Activated CD8-positive, alpha-beta T cell treated with anti-CD3 and anti-CD28 coated beads for 36 hours (primary cell): Measurements from ENCODE around the gene RBFOX2. TPM values are rescaled to one million over a fixed set of nuclear protein-coding genes. Genes with fewer than 3 reads are reported as not detected.

Source experiments
- ATAC-seq: fragments of 200-7000 bp; cut with Tn5 transposase; one replicate; pipeline ENCODE4 v1.10.0; 2021; ENCODE audit warnings: mild to moderate bottlenecking, moderate library complexity
- CTCF ChIA-PET: fragments of 350-600 bp; sonication (Branson Sonifier 250); formaldehyde crosslinking; loops from one replicate; lab custom pipeline; 2021; ENCODE audit warnings: antibody characterized with exemption; lab: Charles Lee
- POLR2A ChIA-PET: fragments of 350-600 bp; sonication (Branson Sonifier 250); formaldehyde crosslinking; loops from one replicate; lab custom pipeline; 2021; ENCODE audit warnings: antibody characterized with exemption; lab: Charles Lee
- DNase-seq: peaks from one replicate; pipeline ENCODE4 v3.0.0-alpha.2; 2020
- H3K27ac Mint-ChIP-seq: one replicate; pipeline ENCODE4 v1.8.0; 2021; ENCODE audit warnings: mild to moderate bottlenecking, mixed read lengths
- H3K27me3 Mint-ChIP-seq: one replicate; pipeline ENCODE4 v1.8.0; 2021; ENCODE audit warnings: mixed read lengths
- H3K36me3 Mint-ChIP-seq: one replicate; pipeline ENCODE4 v1.8.0; 2021; ENCODE audit warnings: low read depth, mixed read lengths
- H3K4me1 Mint-ChIP-seq: one replicate; pipeline ENCODE4 v1.8.0; 2021; ENCODE audit warnings: low read depth, mixed read lengths
- H3K4me3 Mint-ChIP-seq: one replicate; pipeline ENCODE4 v1.8.0; 2021; ENCODE audit warnings: mild to moderate bottlenecking, moderate library complexity, mixed read lengths
- H3K9me3 Mint-ChIP-seq: one replicate; pipeline ENCODE4 v1.8.0; 2021; ENCODE audit warnings: mixed read lengths
- CTCF ChIP-seq: fragments of 200-600 bp; IDR thresholded peaks from one replicate; pipeline ENCODE4 v1.8.0; 2022; ENCODE audit warnings: antibody characterized with exemption, mild to moderate bottlenecking
- intact Hi-C: fragments of 100-400 bp; cut with micrococcal nuclease; formaldehyde crosslinking; loops from one replicate; pipeline ENCODE4 v1.10.0; 2022
- total RNA-seq, 2 experiments: library from RNA; stranded (reverse); gene quantifications; one replicate each; pipeline ENCODE4 v1.2.3, GENCODE V29; 2021

RBFOX2 gene
- total RNA-seq, 2 experiments from 2014 or later = 3.1 to 3.3 TPM

GRCh38 chr22:35891442-35891841 is 137.2 kb downstream of the RBFOX2 start:
- CTCF ChIA-PET = no interaction called here
- Mint-ChIP-seq H3K9me3 (no peaks in the 10 kb centered on the region), H3K36me3 (no peaks in the 10 kb centered on the region), H3K27me3 (peaks cover 2% of the 10 kb centered on the region), H3K4me1 (no peaks in the 10 kb centered on the region), H3K4me3 (no peak overlapping the region), H3K27ac (no peak overlapping the region)
- POLR2A ChIA-PET = interaction anchor here (1.2 kb wide), 1 partner anchor 26 kb away, joined by 3 read pairs; no protein-coding TSS in a partner anchor
- intact Hi-C loops = no loop called here
- TF ChIP-seq CTCF = no peak
- ATAC-seq (no peak), DNase-seq (no peak)

- H3K36me3 Mint-ChIP-seq = no peaks in the 10 kb centered on the region
- DNase-seq (no peak), ATAC-seq (no peak)
- intact Hi-C loops = no loop called here
- H3K27me3 Mint-ChIP-seq = no peaks in the 10 kb centered on the region
- ChIA-PET CTCF (no interaction called here), POLR2A (no interaction called here)
- H3K27ac Mint-ChIP-seq = no peak overlapping the region
- TF ChIP-seq CTCF = no peak
- no peak overlapping the region for H3K4me3 Mint-ChIP-seq
- H3K4me1 Mint-ChIP-seq = peaks cover 4% of the 10 kb centered on the region
- no peaks in the 10 kb centered on the region for H3K9me3 Mint-ChIP-seq
Observed at GRCh38 chr22:35889071-35889470, 139.6 kb downstream of the RBFOX2 start.

GRCh38 chr22:35888181-35888870 is 140.3 kb downstream of the RBFOX2 start:
- intact Hi-C loops = no loop called here
- POLR2A ChIA-PET = no interaction called here
- Mint-ChIP-seq H3K27me3 (no peaks in the 10 kb centered on the region), H3K4me3 (no peak overlapping the region), H3K36me3 (no peaks in the 10 kb centered on the region), H3K9me3 (no peaks in the 10 kb centered on the region), H3K27ac (no peak overlapping the region), H3K4me1 (peaks cover 8% of the 10 kb centered on the region)
- no peak for TF ChIP-seq CTCF
- CTCF ChIA-PET = no interaction called here
- no peak for DNase-seq
- no peak for ATAC-seq

- ChIA-PET CTCF (no interaction called here), POLR2A (no interaction called here)
- H3K4me3 Mint-ChIP-seq = no peak overlapping the region
- no peaks in the 10 kb centered on the region for H3K27me3 Mint-ChIP-seq
- no peak for DNase-seq
- H3K9me3 Mint-ChIP-seq = no peaks in the 10 kb centered on the region
- H3K4me1 Mint-ChIP-seq = peaks cover 17% of the 10 kb centered on the region
- ATAC-seq = no peak
- H3K36me3 Mint-ChIP-seq = no peaks in the 10 kb centered on the region
- no peak overlapping the region for H3K27ac Mint-ChIP-seq
- intact Hi-C loops = no loop called here
- TF ChIP-seq CTCF = no peak
Observed at GRCh38 chr22:35887296-35887875, 141.2 kb downstream of the RBFOX2 start.

GRCh38 chr22:35886309-35886708 is 142.3 kb downstream of the RBFOX2 start:
- Mint-ChIP-seq H3K27ac (no peak overlapping the region), H3K4me3 (no peak overlapping the region), H3K27me3 (no peaks in the 10 kb centered on the region), H3K4me1 (peaks cover 19% of the 10 kb centered on the region), H3K9me3 (no peaks in the 10 kb centered on the region), H3K36me3 (no peaks in the 10 kb centered on the region)
- DNase-seq (no peak), ATAC-seq (no peak)
- intact Hi-C loops = no loop called here
- no peak for TF ChIP-seq CTCF
- ChIA-PET CTCF (no interaction called here), POLR2A (no interaction called here)
